IMR-90 (cell line): ENCODE data around the gene ARHGAP45.

Experiments
- BHLHE40 ChIP-seq: fragments of 150-350 bp; IDR thresholded peaks from 2 replicates; pipeline ENCODE4 v1.6.1; 2016; ENCODE audit warnings: mild to moderate bottlenecking, low read depth, low read length
- CTCF ChIP-seq: conservative IDR thresholded peaks from 2 replicates; pipeline ENCODE4 v1.5.1; 2012; ENCODE audit warnings: mild to moderate bottlenecking, low read depth, low read length, improper control_type of control experiment
- MAZ ChIP-seq: IDR thresholded peaks from 2 replicates; pipeline ENCODE4 v1.6.1; 2012; ENCODE audit warnings: low read depth, mild to moderate bottlenecking, low read length, improper control_type of control experiment, moderate library complexity, borderline replicate concordance
- MXI1 ChIP-seq: IDR thresholded peaks from 2 replicates; pipeline ENCODE4 v1.6.1; 2012; ENCODE audit warnings: low read depth, mild to moderate bottlenecking, low read length, moderate library complexity, borderline replicate concordance
- NFE2L2 ChIP-seq: fragments of 150-350 bp; IDR thresholded peaks from 2 replicates; pipeline ENCODE4 v1.6.1; 2016; ENCODE audit warnings: low read depth, mild to moderate bottlenecking, low read length
- POLR2A ChIP-seq: IDR thresholded peaks from 2 replicates; pipeline ENCODE4 v1.6.1; 2012; ENCODE audit warnings: mild to moderate bottlenecking, low read depth, low read length
- RAD21 ChIP-seq: IDR thresholded peaks from 2 replicates; pipeline ENCODE4 v1.6.1; 2012; ENCODE audit warnings: low read length, improper control_type of control experiment
- RFX5 ChIP-seq: IDR thresholded peaks from 2 replicates; pipeline ENCODE4 v1.8.0; 2012; ENCODE audit warnings: low read depth, mild to moderate bottlenecking, low read length, moderate library complexity
- SMC3 ChIP-seq: fragments of 150-350 bp; IDR thresholded peaks from 2 replicates; pipeline ENCODE4 v1.6.1; 2016; ENCODE audit warnings: low read depth, mild to moderate bottlenecking, antibody characterized with exemption, low read length, moderate library complexity
- USF2 ChIP-seq: fragments of 150-350 bp; IDR thresholded peaks from 2 replicates; pipeline ENCODE4 v1.6.1; 2017; ENCODE audit warnings: mild to moderate bottlenecking, antibody characterized with exemption, low read length, low read depth

DNA sequence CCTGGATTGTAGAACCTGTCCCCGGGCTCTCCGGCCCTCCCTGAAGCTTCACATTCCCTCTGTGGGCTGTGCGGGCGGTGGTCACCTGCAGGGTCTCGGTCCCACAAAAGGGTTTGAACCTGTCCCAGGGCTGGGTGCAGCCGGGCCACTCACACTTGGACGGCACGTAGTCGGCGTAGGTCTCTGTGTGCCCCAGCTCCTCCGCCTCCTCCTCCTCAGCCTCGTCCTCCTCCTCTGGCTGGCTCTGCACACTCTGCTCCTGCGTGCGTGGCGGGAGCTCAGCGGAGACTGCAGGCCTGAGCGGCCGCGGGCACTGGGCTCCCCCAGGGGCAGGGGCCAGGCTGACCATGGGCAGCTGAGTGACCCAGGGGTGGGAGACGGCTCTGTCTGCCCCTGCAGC is 56.4 kb downstream of the ARHGAP45 start:
- TF ChIP-seq CTCF (no peak), SMC3 (no peak), POLR2A (no peak), NFE2L2 (no peak), MAZ (no peak), BHLHE40 (no peak), MXI1 (no peak), RAD21 (no peak), USF2 (no peak), RFX5 (no peak)
